Fibroblast of lung (primary cell): ENCODE data around the gene LIG4.

Source experiments
- CTCF ChIP-seq, 2 donors: IDR thresholded peaks in 1 of 2; conservative IDR thresholded peaks in 1 of 2; 1 replicate in 1 of 2; 2 replicates in 1 of 2; pipeline ENCODE4 v1.5.1; 2011 to 2012; ENCODE audit warnings: low read length in 2 of 2, control low read depth in 1 of 2, inconsistent platforms in 1 of 2, low read depth in 1 of 2, mild to moderate bottlenecking in 1 of 2
- EZH2 ChIP-seq: IDR thresholded peaks from 2 replicates; pipeline ENCODE4 v1.5.1; 2012; ENCODE audit warnings: low read length, control low read depth, mild to moderate bottlenecking; ENCODE audit errors: missing control alignments

GRCh38 chr13:108182652-108183051 is 32.7 kb downstream of the LIG4 start:
- TF ChIP-seq CTCF (conservative IDR thresholded peaks at IDR 0.05 in 1 of 2, IDR thresholded peaks at IDR 0.05 in 1 of 2; ENCODE audit: low read depth in 1 of 2, low read length in 2 of 2): no peak
- TF ChIP-seq EZH2: no peak
